Measurements from ENCODE around the gene MS4A13.
"Not testable (repeated sequence)": the region's sequence is repeated elsewhere in the genome, so short reads cannot be mapped to it uniquely, and the experiment has no call there.

The MS4A13 gene

DNA sequence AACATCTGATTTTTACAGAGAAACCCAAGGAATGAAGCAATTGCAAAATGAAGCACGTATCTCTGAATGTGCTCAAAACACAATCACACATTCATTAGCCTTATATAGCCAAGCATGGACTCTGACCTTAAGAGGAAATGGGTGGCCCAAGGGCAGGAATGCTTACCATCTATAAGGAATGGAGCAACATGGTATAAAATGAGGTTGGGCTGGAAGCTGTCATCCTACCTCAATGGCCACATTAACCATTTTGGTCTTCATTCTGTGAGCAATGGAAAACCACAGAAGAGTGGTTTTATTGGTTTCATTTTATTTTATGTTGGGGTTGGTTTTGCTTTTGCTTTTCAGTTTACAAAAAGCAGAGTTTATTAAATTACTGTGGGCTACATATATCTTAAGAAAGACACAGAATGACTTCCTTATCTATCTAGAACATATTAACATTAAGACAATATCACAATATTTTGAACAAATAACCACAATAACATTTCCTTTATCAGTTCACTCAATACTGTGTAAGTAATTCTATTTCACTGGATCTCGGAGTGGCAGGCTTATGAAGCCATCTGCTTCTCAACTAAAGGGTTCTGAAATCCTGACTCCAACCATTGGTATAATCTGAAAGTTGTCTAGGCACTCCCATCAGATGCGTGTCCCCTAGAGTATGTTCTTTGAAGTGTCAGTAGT lies 10.8 kb upstream of the MS4A13 start:
- Histone ChIP-seq H3K4me1 (ENCODE audit: insufficient read depth, low read length, poor library complexity, severe bottlenecking) (peaks cover 4% of the 10 kb centered on the region), H3K9me2 (replicated peaks; ENCODE audit: low read depth, low read length) (no peaks in the 10 kb centered on the region), H4K20me1 (ENCODE audit: insufficient read depth, low read length, poor library complexity, severe bottlenecking) (no peaks in the 10 kb centered on the region), H3K9me3 (ENCODE audit: insufficient read depth, low read depth, low read length) (no peaks in the 10 kb centered on the region), H3K9ac (ENCODE audit: low read depth, low read length, poor library complexity, severe bottlenecking) (no peak overlapping the region), H3K4me2 (ENCODE audit: low read depth, low read length, poor library complexity, severe bottlenecking) (peak overlapping the region; percentile 36), H2AFZ (ENCODE audit: low read length) (no peak overlapping the region), H3K36me3 (ENCODE audit: insufficient read depth, low read length) (no peaks in the 10 kb centered on the region), H3K27me3 (ENCODE audit: insufficient read depth, low read length, poor library complexity, severe bottlenecking) (peaks cover 80% of the 10 kb centered on the region), H3F3A (ENCODE audit: low read depth) (no peaks in the 10 kb centered on the region), H3K79me2 (ENCODE audit: insufficient read depth, low read length) (no peaks in the 10 kb centered on the region), H3K4me3 (ENCODE audit: low read length, poor library complexity, severe bottlenecking) (peak overlapping the region; percentile 11)
- no peak for TF ChIP-seq CTCF (conservative IDR thresholded peaks at IDR 0.05; ENCODE audit: low read length)
- TF ChIP-seq EZH2phosphoT487 (IDR thresholded peaks at IDR 0.05; ENCODE audit: borderline replicate concordance): no peak

- H3F3A ChIP-seq (ENCODE audit: low read depth); H3K9ac ChIP-seq (ENCODE audit: low read depth, low read length, poor library complexity, severe bottlenecking); H3K9me3 ChIP-seq (ENCODE audit: insufficient read depth, low read depth, low read length); H3K79me2 ChIP-seq (ENCODE audit: insufficient read depth, low read length); H4K20me1 ChIP-seq (ENCODE audit: insufficient read depth, low read length, poor library complexity, severe bottlenecking); H3K36me3 ChIP-seq (ENCODE audit: insufficient read depth, low read length); H3K4me1 ChIP-seq (ENCODE audit: insufficient read depth, low read length, poor library complexity, severe bottlenecking); H3K9me2 ChIP-seq (replicated peaks; ENCODE audit: low read depth, low read length); H3K4me3 ChIP-seq (ENCODE audit: low read length, poor library complexity, severe bottlenecking); H2AFZ ChIP-seq (ENCODE audit: low read length); H3K4me2 ChIP-seq (ENCODE audit: low read depth, low read length, poor library complexity, severe bottlenecking): not testable (repeated sequence)
- H3K27me3 ChIP-seq (ENCODE audit: insufficient read depth, low read length, poor library complexity, severe bottlenecking): peaks cover 50% of the 10 kb centered on the region
Observed at GRCh38 chr11:60509609-60510008, 5.6 kb upstream of the MS4A13 start.

- not testable (repeated sequence) for H4K20me1 ChIP-seq (ENCODE audit: insufficient read depth, low read length, poor library complexity, severe bottlenecking); H3F3A ChIP-seq (ENCODE audit: low read depth); H3K9ac ChIP-seq (ENCODE audit: low read depth, low read length, poor library complexity, severe bottlenecking); H2AFZ ChIP-seq (ENCODE audit: low read length); H3K4me1 ChIP-seq (ENCODE audit: insufficient read depth, low read length, poor library complexity, severe bottlenecking); H3K9me2 ChIP-seq (replicated peaks; ENCODE audit: low read depth, low read length); H3K4me3 ChIP-seq (ENCODE audit: low read length, poor library complexity, severe bottlenecking); H3K9me3 ChIP-seq (ENCODE audit: insufficient read depth, low read depth, low read length); H3K79me2 ChIP-seq (ENCODE audit: insufficient read depth, low read length); H3K4me2 ChIP-seq (ENCODE audit: low read depth, low read length, poor library complexity, severe bottlenecking); H3K36me3 ChIP-seq (ENCODE audit: insufficient read depth, low read length)
- peaks cover 54% of the 10 kb centered on the region for H3K27me3 ChIP-seq (ENCODE audit: insufficient read depth, low read length, poor library complexity, severe bottlenecking)
Observed at GRCh38 chr11:60510209-60510608, 5.0 kb upstream of the MS4A13 start.

DNA sequence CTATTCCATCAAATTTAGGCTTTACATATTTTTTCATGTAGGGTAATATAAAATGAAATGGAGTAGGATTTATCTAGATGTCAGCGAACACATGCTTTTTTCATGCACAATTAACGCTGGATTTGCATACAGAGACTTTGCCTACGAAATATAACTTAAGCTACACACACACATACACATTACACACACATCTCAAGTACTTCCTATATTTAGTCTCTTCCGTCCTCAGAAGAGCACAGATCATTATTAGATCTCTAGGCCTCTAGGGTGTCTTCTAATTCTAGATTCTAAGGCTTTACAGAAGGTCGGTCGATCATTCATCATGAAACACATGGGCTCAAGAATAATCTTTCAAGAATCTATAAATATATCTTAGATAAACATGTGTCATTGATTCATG lies 3.8 kb upstream of the MS4A13 start:
- no peaks in the 10 kb centered on the region for H3K9me2 ChIP-seq (replicated peaks; ENCODE audit: low read depth, low read length)
- no peak overlapping the region for H3K9ac ChIP-seq (ENCODE audit: low read depth, low read length, poor library complexity, severe bottlenecking)
- peaks cover 46% of the 10 kb centered on the region for H3K27me3 ChIP-seq (ENCODE audit: insufficient read depth, low read length, poor library complexity, severe bottlenecking)
- no peak overlapping the region for H3K4me2 ChIP-seq (ENCODE audit: low read depth, low read length, poor library complexity, severe bottlenecking)
- no peaks in the 10 kb centered on the region for H3F3A ChIP-seq (ENCODE audit: low read depth)
- H3K4me3 ChIP-seq (ENCODE audit: low read length, poor library complexity, severe bottlenecking): no peak overlapping the region
- H2AFZ ChIP-seq (ENCODE audit: low read length): no peak overlapping the region
- TF ChIP-seq EZH2phosphoT487 (IDR thresholded peaks at IDR 0.05; ENCODE audit: borderline replicate concordance) (no peak), CTCF (conservative IDR thresholded peaks at IDR 0.05; ENCODE audit: low read length) (no peak)
- H3K4me1 ChIP-seq (ENCODE audit: insufficient read depth, low read length, poor library complexity, severe bottlenecking): no peaks in the 10 kb centered on the region
- no peaks in the 10 kb centered on the region for H4K20me1 ChIP-seq (ENCODE audit: insufficient read depth, low read length, poor library complexity, severe bottlenecking)
- H3K79me2 ChIP-seq (ENCODE audit: insufficient read depth, low read length): no peaks in the 10 kb centered on the region
- H3K9me3 ChIP-seq (ENCODE audit: insufficient read depth, low read depth, low read length): no peaks in the 10 kb centered on the region
- H3K36me3 ChIP-seq (ENCODE audit: insufficient read depth, low read length): no peaks in the 10 kb centered on the region

Data from Loucy (cell line).